Measurements from ENCODE around the gene PLB1.

Gene PLB1

GRCh38 chr2:28633204-28633603 is 137.3 kb downstream of the PLB1 start:
- no peaks in the 10 kb centered on the region for H3K4me1 ChIP-seq (ENCODE audit: insufficient read depth, low read length, poor library complexity, severe bottlenecking)
- H2AFZ ChIP-seq (ENCODE audit: low read length), result no peak overlapping the region
- TF ChIP-seq EZH2phosphoT487 (IDR thresholded peaks at IDR 0.05; ENCODE audit: borderline replicate concordance) (no peak), CTCF (conservative IDR thresholded peaks at IDR 0.05; ENCODE audit: low read length) (no peak)
- H3K79me2 ChIP-seq (ENCODE audit: insufficient read depth, low read length), result no peaks in the 10 kb centered on the region
- no peaks in the 10 kb centered on the region for H4K20me1 ChIP-seq (ENCODE audit: insufficient read depth, low read length, poor library complexity, severe bottlenecking)
- no peak overlapping the region for H3K4me2 ChIP-seq (ENCODE audit: low read depth, low read length, poor library complexity, severe bottlenecking)
- H3K36me3 ChIP-seq (ENCODE audit: insufficient read depth, low read length), result no peaks in the 10 kb centered on the region
- H3K9ac ChIP-seq (ENCODE audit: low read depth, low read length, poor library complexity, severe bottlenecking), result no peak overlapping the region
- no peak overlapping the region for H3K4me3 ChIP-seq (ENCODE audit: low read length, poor library complexity, severe bottlenecking)
- H3K27me3 ChIP-seq (ENCODE audit: insufficient read depth, low read length, poor library complexity, severe bottlenecking), result no peaks in the 10 kb centered on the region
- no peaks in the 10 kb centered on the region for H3K9me3 ChIP-seq (ENCODE audit: insufficient read depth, low read depth, low read length)
- no peaks in the 10 kb centered on the region for H3K9me2 ChIP-seq (replicated peaks; ENCODE audit: low read depth, low read length)
- no peaks in the 10 kb centered on the region for H3F3A ChIP-seq (ENCODE audit: low read depth)

- Histone ChIP-seq H2AFZ (ENCODE audit: low read length) (no peak overlapping the region), H3K9ac (ENCODE audit: low read depth, low read length, poor library complexity, severe bottlenecking) (no peak overlapping the region), H3K4me3 (ENCODE audit: low read length, poor library complexity, severe bottlenecking) (no peak overlapping the region), H3F3A (ENCODE audit: low read depth) (no peaks in the 10 kb centered on the region), H3K79me2 (ENCODE audit: insufficient read depth, low read length) (no peaks in the 10 kb centered on the region), H3K27me3 (ENCODE audit: insufficient read depth, low read length, poor library complexity, severe bottlenecking) (no peaks in the 10 kb centered on the region), H3K9me3 (ENCODE audit: insufficient read depth, low read depth, low read length) (no peaks in the 10 kb centered on the region), H3K4me2 (ENCODE audit: low read depth, low read length, poor library complexity, severe bottlenecking) (no peak overlapping the region), H3K9me2 (replicated peaks; ENCODE audit: low read depth, low read length) (no peaks in the 10 kb centered on the region), H3K4me1 (ENCODE audit: insufficient read depth, low read length, poor library complexity, severe bottlenecking) (no peaks in the 10 kb centered on the region), H3K36me3 (ENCODE audit: insufficient read depth, low read length) (no peaks in the 10 kb centered on the region), H4K20me1 (ENCODE audit: insufficient read depth, low read length, poor library complexity, severe bottlenecking) (no peaks in the 10 kb centered on the region)
- TF ChIP-seq CTCF (conservative IDR thresholded peaks at IDR 0.05; ENCODE audit: low read length) (no peak), EZH2phosphoT487 (IDR thresholded peaks at IDR 0.05; ENCODE audit: borderline replicate concordance) (no peak)
These were observed 137.9 kb downstream of the PLB1 start for GRCh38 chr2:28633746-28634145.

GRCh38 chr2:28635191-28635611 is 139.3 kb downstream of the PLB1 start:
- no peaks in the 10 kb centered on the region for H3K36me3 ChIP-seq (ENCODE audit: insufficient read depth, low read length)
- no peak overlapping the region for H2AFZ ChIP-seq (ENCODE audit: low read length)

More at GRCh38 chr2:28635191-28635611, 139.3 kb downstream of the PLB1 start:
- H3K4me2 ChIP-seq (ENCODE audit: low read depth, low read length, poor library complexity, severe bottlenecking), result no peak overlapping the region
- H3K4me1 ChIP-seq (ENCODE audit: insufficient read depth, low read length, poor library complexity, severe bottlenecking), result no peaks in the 10 kb centered on the region
- no peaks in the 10 kb centered on the region for H3K9me2 ChIP-seq (replicated peaks; ENCODE audit: low read depth, low read length)
- H3K4me3 ChIP-seq (ENCODE audit: low read length, poor library complexity, severe bottlenecking), result no peak overlapping the region
- no peaks in the 10 kb centered on the region for H4K20me1 ChIP-seq (ENCODE audit: insufficient read depth, low read length, poor library complexity, severe bottlenecking)
- no peaks in the 10 kb centered on the region for H3F3A ChIP-seq (ENCODE audit: low read depth)
- TF ChIP-seq CTCF (conservative IDR thresholded peaks at IDR 0.05; ENCODE audit: low read length), result no peak
- no peak for TF ChIP-seq EZH2phosphoT487 (IDR thresholded peaks at IDR 0.05; ENCODE audit: borderline replicate concordance)
- H3K27me3 ChIP-seq (ENCODE audit: insufficient read depth, low read length, poor library complexity, severe bottlenecking), result no peaks in the 10 kb centered on the region
- no peaks in the 10 kb centered on the region for H3K79me2 ChIP-seq (ENCODE audit: insufficient read depth, low read length)
- H3K9me3 ChIP-seq (ENCODE audit: insufficient read depth, low read depth, low read length), result no peaks in the 10 kb centered on the region
- no peak overlapping the region for H3K9ac ChIP-seq (ENCODE audit: low read depth, low read length, poor library complexity, severe bottlenecking)
